ENCODE measurements around the gene FAM50A.

- TF ChIP-seq CTCF (conservative IDR thresholded peaks at IDR 0.05) (no peak), ZFX (IDR thresholded peaks at IDR 0.05) (peak; percentile 56; the same call in 1 of the 2 replicates)
Observed at GRCh38 chrX:154428176-154429171, 15.5 kb upstream of the FAM50A start, which contains the start of gene ATP6AP1.
